ENCODE data around the gene MCEMP1. TPM values are rescaled to one million over a fixed set of nuclear protein-coding genes. Genes with fewer than 3 reads are reported as not detected.

The MCEMP1 gene
- polyA plus RNA-seq, 3 donors: 0.21 to 0.53 (median 0.21) TPM

- DNase-seq: peak; percentile 27
Observed at GRCh38 chr19:7670150-7670783, 6.6 kb upstream of the MCEMP1 start.

- DNase-seq: no peak
Observed at GRCh38 chr19:7670790-7671189, 6.1 kb upstream of the MCEMP1 start.

GRCh38 chr19:7672522-7672921, 4.4 kb upstream of the MCEMP1 start:
- DNase-seq: no peak

- no peak for DNase-seq
Observed at GRCh38 chr19:7674010-7675005, 2.6 kb upstream of the MCEMP1 start.

- no peak for DNase-seq
Observed at GRCh38 chr19:7676376-7676775, 514 bp upstream of the MCEMP1 start.

- no peak for DNase-seq
Observed at GRCh38 chr19:7677669-7678311, 900 bp downstream of the MCEMP1 start.

- peak; percentile 23 for DNase-seq
Observed at GRCh38 chr19:7678971-7679751, 2.3 kb downstream of the MCEMP1 start.

GRCh38 chr19:7679771-7680605, 3.1 kb downstream of the MCEMP1 start:
- DNase-seq: no peak

- peak; percentile 87 for DNase-seq
Observed at GRCh38 chr19:7680606-7681339, 3.9 kb downstream of the MCEMP1 start, which contains the start of gene TRAPPC5. Gene TRAPPC5 (plus strand): TSS chr19:7680833. CDS start chr19:7682254, 1,421 bp downstream.

GRCh38 chr19:7681340-7682174, 4.7 kb downstream of the MCEMP1 start:
- peak; percentile 85 for DNase-seq

- DNase-seq: peak; percentile 36
Observed at GRCh38 chr19:7682175-7682855, 5.4 kb downstream of the MCEMP1 start.

- no peak for DNase-seq
Observed at GRCh38 chr19:7685546-7686445, 8.9 kb downstream of the MCEMP1 start.

GRCh38 chr19:7687177-7687576, 10.3 kb downstream of the MCEMP1 start:
- no peak for DNase-seq

GRCh38 chr19:7689165-7689564, 12.3 kb downstream of the MCEMP1 start:
- no peak for DNase-seq

- DNase-seq: no peak
Observed at GRCh38 chr19:7690779-7691258, 13.9 kb downstream of the MCEMP1 start.

- no peak for DNase-seq
Observed at GRCh38 chr19:7691497-7691896, 14.6 kb downstream of the MCEMP1 start.
